ENCODE measurements around the gene CREBRF.

DNA sequence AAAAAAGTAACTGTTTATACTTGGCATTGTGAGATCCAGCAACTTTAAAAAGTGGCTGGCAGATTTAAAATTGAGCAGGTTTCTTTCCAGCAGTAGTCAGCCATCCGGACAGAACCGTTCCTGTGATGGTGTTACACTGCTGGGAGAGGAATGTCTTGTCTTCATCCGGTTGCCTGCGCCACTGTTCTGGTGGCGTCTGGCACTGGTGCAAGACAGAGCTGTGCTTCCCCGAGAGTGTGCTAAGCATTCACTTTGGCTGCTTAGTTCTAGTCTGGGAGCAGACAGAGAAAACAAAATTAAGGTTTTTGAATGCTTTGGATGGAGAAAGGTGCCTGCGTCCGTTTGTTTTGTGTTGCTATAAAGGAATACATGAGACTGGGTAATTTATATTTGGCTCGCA lies 35.5 kb upstream of the CREBRF start:
- TF ChIP-seq, protein P1, sequence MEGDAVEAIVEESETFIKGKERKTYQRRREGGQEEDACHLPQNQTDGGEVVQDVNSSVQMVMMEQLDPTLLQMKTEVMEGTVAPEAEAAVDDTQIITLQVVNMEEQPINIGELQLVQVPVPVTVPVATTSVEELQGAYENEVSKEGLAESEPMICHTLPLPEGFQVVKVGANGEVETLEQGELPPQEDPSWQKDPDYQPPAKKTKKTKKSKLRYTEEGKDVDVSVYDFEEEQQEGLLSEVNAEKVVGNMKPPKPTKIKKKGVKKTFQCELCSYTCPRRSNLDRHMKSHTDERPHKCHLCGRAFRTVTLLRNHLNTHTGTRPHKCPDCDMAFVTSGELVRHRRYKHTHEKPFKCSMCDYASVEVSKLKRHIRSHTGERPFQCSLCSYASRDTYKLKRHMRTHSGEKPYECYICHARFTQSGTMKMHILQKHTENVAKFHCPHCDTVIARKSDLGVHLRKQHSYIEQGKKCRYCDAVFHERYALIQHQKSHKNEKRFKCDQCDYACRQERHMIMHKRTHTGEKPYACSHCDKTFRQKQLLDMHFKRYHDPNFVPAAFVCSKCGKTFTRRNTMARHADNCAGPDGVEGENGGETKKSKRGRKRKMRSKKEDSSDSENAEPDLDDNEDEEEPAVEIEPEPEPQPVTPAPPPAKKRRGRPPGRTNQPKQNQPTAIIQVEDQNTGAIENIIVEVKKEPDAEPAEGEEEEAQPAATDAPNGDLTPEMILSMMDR (IDR thresholded peaks at IDR 0.05; ENCODE audit: poor library complexity): no peak
- no peak for TF ChIP-seq EZH2phosphoT487 (IDR thresholded peaks at IDR 0.05; ENCODE audit: low read depth, severe bottlenecking, unreplicated experiment)
- TF ChIP-seq EZH2 (IDR thresholded peaks at IDR 0.05; ENCODE audit: borderline replicate concordance): no peak
